ENCODE measurements around the gene RNU1-3. TPM values are rescaled to one million over a fixed set of nuclear protein-coding genes. Genes with fewer than 3 reads are reported as not detected.

Gene RNU1-3
- total RNA-seq, result under 0.01 TPM

DNA sequence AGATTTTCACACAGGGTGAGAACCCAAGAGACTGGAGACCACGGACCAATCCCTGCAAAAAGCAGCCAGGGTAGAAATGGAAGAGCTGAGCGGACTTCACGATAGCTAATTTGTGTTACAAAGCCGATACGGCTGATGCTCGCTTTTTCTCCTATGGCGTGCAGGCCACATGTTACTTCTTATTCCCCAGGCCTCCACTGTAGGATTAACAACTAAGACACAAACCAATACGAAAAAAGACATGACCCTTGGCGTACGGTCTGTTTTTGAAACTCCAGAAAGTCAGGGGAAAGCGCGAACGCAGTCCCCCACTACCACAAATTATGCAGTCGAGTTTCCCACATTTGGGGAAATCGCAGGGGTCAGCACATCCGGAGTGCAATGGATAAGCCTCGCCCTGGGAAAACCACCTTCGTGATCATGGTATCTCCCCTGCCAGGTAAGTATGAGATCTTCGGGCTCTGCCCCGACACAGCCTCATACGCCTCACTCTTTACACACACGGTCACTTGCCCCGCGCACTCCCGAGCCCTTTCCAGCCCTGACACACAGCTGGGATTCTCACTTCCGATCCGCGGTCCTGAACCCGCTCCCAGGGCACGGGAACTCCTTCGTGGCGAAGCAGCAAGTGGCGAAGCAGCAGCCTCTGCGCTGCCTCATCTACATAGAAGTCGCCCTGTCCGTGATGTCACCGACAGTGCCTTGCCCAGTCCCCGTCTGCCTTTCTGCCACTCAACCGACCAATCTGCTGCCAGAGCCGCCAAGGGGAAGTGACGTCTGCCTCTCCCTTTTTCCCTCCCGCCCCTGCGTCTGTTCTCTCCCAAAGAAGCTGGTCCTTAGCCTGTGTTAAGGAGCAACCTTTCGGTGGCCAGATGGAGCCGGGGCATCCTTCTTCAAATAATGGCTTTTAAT, at the start of gene RNU1-3:
RNU1-3 (minus strand) TSS at position 447 of the 912 bp plus-strand sequence.

Small RNA genes within 50 kb of the gene (small RNA-seq; reads per million reads assigned to genes)
- not detected for gene RNU1-3

Other genes starting within 250 kb of the RNU1-3 start
- not detected for gene SPATA21, start 229.5 kb downstream of the RNU1-3 start, total RNA-seq
- 27.5 TPM for gene NECAP2, start 226.2 kb downstream of the RNU1-3 start, total RNA-seq
- gene RNU1-1, start 152.7 kb downstream of the RNU1-3 start, total RNA-seq, result under 0.01 TPM
- 90.0 TPM for gene NBPF1, start 53.4 kb downstream of the RNU1-3 start, total RNA-seq
- under 0.01 TPM for gene RNU1-4, start 73.6 kb upstream of the RNU1-3 start, total RNA-seq
- gene RNU1-2, start 229.0 kb upstream of the RNU1-3 start, total RNA-seq, result under 0.01 TPM